ENCODE measurements around the gene TAF1B. TPM values are rescaled to one million over a fixed set of nuclear protein-coding genes. Genes with fewer than 3 reads are reported as not detected.
"Not testable (repeated sequence)": the region's sequence is repeated elsewhere in the genome, so short reads cannot be mapped to it uniquely, and the experiment has no call there.

Gene TAF1B
- total RNA-seq, 1 donor: 41.3 TPM

DNA sequence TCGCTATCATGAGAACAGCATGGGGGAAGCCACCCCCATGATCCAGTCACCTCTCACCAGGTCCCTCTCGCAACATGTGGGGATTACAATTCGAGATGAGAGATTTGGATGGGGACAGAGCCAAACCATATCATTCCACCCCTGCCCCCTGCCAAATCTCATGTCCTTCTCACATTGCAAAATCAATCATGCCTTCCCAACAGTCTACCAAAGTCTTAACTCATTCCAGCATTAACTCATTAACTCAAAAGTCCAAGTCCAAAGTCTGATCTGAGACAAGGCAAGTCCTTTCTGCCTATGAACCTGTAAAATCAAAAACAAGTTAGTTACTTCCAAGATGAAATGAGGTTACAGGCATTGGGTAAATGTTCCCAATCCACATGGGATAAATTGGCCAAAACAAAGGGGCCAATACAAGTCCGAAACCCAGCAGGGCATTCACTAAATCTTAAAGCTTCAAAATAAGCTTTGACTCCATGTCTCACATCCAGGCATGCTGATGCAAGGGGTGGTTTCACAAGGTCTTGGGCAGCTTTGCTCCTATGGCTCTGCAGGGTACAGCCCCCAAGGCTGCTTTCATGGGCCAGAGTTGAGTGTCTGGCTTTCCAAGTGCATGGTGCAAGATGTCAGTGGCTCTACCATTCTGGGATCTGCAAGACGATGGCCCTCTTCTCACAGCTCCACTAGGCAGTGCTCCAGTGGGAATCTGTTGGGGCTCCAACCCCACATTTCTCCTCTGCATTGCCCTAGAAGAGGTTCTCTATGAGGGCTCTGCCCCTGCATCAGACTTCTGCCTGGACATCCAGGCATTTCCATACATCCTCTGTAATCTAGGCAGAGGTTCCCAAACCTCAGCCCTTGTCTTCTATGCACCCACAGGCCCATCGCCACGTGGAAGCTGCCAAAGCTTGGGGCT lies 14.8 kb downstream of the TAF1B start:
- Histone ChIP-seq H3K79me2 (ENCODE audit: insufficient read depth, low read length) (no peaks in the 10 kb centered on the region), H2AFZ (ENCODE audit: low read length) (no peak overlapping the region), H3K27ac (ENCODE audit: low read depth, low read length) (no peak overlapping the region), H3K9me3 (ENCODE audit: low read depth, low read length) (peaks cover 4% of the 10 kb centered on the region), H3K27me3 (ENCODE audit: insufficient read depth, low read length) (no peaks in the 10 kb centered on the region), H3K4me3 (ENCODE audit: insufficient read depth, low read length) (no peak overlapping the region), H3K4me1 (ENCODE audit: insufficient read depth, low read length) (no peaks in the 10 kb centered on the region), H3K4me2 (ENCODE audit: insufficient read depth, low read length) (no peak overlapping the region), H3K36me3 (ENCODE audit: insufficient read depth, low read length) (peaks cover 68% of the 10 kb centered on the region), H4K20me1 (ENCODE audit: insufficient read depth, low read length) (no peaks in the 10 kb centered on the region)
- no peak for DNase-seq (ENCODE audit: insufficient read length, low spot score, missing footprints)
- TF ChIP-seq, protein P1, sequence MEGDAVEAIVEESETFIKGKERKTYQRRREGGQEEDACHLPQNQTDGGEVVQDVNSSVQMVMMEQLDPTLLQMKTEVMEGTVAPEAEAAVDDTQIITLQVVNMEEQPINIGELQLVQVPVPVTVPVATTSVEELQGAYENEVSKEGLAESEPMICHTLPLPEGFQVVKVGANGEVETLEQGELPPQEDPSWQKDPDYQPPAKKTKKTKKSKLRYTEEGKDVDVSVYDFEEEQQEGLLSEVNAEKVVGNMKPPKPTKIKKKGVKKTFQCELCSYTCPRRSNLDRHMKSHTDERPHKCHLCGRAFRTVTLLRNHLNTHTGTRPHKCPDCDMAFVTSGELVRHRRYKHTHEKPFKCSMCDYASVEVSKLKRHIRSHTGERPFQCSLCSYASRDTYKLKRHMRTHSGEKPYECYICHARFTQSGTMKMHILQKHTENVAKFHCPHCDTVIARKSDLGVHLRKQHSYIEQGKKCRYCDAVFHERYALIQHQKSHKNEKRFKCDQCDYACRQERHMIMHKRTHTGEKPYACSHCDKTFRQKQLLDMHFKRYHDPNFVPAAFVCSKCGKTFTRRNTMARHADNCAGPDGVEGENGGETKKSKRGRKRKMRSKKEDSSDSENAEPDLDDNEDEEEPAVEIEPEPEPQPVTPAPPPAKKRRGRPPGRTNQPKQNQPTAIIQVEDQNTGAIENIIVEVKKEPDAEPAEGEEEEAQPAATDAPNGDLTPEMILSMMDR (IDR thresholded peaks at IDR 0.05; ENCODE audit: extremely low read depth, low read depth, low read length): no peak

DNA sequence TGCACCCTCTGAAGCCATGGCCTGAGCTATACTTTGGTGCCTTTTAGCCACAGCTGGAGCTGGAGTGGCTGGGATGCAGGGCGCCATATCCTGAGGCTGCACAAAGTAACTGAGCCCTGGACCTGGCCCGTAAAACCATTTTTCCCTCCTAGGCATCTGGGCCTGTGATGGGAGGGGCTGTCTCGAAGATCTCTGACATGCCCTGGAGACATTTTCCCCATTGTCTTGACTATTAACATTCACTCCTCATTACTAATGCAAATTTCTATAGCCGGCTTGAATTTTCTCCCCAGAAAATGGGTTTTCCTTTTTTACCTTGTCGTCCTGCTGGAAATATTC lies 15.4 kb downstream of the TAF1B start:
- DNase-seq (ENCODE audit: insufficient read length, low spot score, missing footprints): no peak
- Histone ChIP-seq H2AFZ (ENCODE audit: low read length) (no peak overlapping the region), H3K4me1 (ENCODE audit: insufficient read depth, low read length) (no peaks in the 10 kb centered on the region), H3K79me2 (ENCODE audit: insufficient read depth, low read length) (no peaks in the 10 kb centered on the region), H3K27ac (ENCODE audit: low read depth, low read length) (no peak overlapping the region), H3K36me3 (ENCODE audit: insufficient read depth, low read length) (peaks cover 62% of the 10 kb centered on the region), H3K27me3 (ENCODE audit: insufficient read depth, low read length) (no peaks in the 10 kb centered on the region), H3K9me3 (ENCODE audit: low read depth, low read length) (peaks cover 4% of the 10 kb centered on the region), H3K4me3 (ENCODE audit: insufficient read depth, low read length) (no peak overlapping the region), H4K20me1 (ENCODE audit: insufficient read depth, low read length) (no peaks in the 10 kb centered on the region), H3K4me2 (ENCODE audit: insufficient read depth, low read length) (no peak overlapping the region)
- TF ChIP-seq, protein P1 (IDR thresholded peaks at IDR 0.05; ENCODE audit: extremely low read depth, low read depth, low read length): no peak

DNA sequence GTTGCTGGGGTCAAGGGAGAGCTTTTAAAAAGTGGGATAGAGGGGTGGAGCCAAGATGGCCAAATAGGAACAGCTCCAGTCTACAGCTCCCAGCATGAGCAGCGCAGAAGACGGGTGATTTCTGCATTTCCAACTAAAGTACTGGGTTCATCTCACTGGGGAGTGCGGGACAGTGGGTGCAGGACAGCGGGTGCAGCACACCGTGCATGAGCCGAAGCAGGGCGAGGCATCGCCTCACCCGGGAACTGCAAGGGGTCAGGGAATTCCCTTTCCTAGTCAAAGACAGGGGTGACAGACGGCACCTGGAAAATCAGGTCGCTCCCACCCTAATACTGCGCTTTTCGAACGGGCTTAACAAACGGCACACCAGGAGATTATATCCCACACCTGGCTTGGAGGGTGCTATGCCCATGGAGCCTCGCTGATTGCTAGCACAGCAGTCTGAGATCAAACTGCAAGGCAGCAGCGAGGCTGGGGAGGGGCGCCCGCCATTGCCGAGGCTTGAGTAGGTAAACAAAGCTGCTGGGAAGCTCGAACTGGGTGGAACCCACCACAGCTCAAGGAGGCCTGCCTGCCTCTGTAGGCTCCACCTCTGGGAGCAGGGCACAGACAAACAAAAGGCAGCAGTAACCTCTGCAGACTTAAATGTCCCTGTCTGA lies 17.8 kb downstream of the TAF1B start:
- not testable (repeated sequence) for H2AFZ ChIP-seq (ENCODE audit: low read length); H3K4me3 ChIP-seq (ENCODE audit: insufficient read depth, low read length); DNase-seq (ENCODE audit: insufficient read length, low spot score, missing footprints); H3K4me2 ChIP-seq (ENCODE audit: insufficient read depth, low read length); H4K20me1 ChIP-seq (ENCODE audit: insufficient read depth, low read length); H3K27me3 ChIP-seq (ENCODE audit: insufficient read depth, low read length); H3K9me3 ChIP-seq (ENCODE audit: low read depth, low read length); H3K4me1 ChIP-seq (ENCODE audit: insufficient read depth, low read length); H3K27ac ChIP-seq (ENCODE audit: low read depth, low read length); H3K79me2 ChIP-seq (ENCODE audit: insufficient read depth, low read length)
- peaks cover 43% of the 10 kb centered on the region for H3K36me3 ChIP-seq (ENCODE audit: insufficient read depth, low read length)

DNA sequence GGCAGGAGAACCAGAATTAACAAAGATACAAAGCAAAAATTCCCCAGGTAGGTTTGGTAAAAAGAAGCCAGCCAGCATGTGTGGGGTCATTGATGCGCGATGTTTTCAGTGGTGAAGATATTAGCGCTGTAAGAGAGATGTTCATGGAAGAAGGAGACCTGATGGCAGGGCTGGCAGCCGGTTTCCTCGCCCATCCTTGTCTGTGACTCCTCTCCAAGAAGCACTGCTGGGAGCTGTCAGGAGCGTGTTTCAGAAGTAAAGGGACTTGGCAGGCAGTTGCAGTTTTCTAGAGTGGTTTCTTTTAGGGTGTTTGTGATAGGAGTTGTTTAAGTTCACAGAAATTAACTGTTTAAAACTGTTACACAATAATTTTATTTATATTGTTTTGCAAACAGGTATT lies 24.6 kb downstream of the TAF1B start:
- TF ChIP-seq, protein P1 (IDR thresholded peaks at IDR 0.05; ENCODE audit: extremely low read depth, low read depth, low read length): no peak

More for the DNA sequence above, 24.6 kb downstream of the TAF1B start:
- no peaks in the 10 kb centered on the region for H3K79me2 ChIP-seq (ENCODE audit: insufficient read depth, low read length)
- no peak overlapping the region for H3K27ac ChIP-seq (ENCODE audit: low read depth, low read length)
- no peaks in the 10 kb centered on the region for H4K20me1 ChIP-seq (ENCODE audit: insufficient read depth, low read length)
- H3K4me2 ChIP-seq (ENCODE audit: insufficient read depth, low read length): no peak overlapping the region
- H3K4me3 ChIP-seq (ENCODE audit: insufficient read depth, low read length): no peak overlapping the region
- no peaks in the 10 kb centered on the region for H3K4me1 ChIP-seq (ENCODE audit: insufficient read depth, low read length)
- DNase-seq (ENCODE audit: insufficient read length, low spot score, missing footprints): no peak
- peaks cover 17% of the 10 kb centered on the region for H3K36me3 ChIP-seq (ENCODE audit: insufficient read depth, low read length)
- no peaks in the 10 kb centered on the region for H3K27me3 ChIP-seq (ENCODE audit: insufficient read depth, low read length)
- no peak overlapping the region for H2AFZ ChIP-seq (ENCODE audit: low read length)
- no peaks in the 10 kb centered on the region for H3K9me3 ChIP-seq (ENCODE audit: low read depth, low read length)

Measured in osteoblast (primary cell).